Neural cell (in vitro differentiated cells): ENCODE measurements around the gene SPAG16. TPM values are rescaled to one million over a fixed set of nuclear protein-coding genes. Genes with fewer than 3 reads are reported as not detected.

ENCODE experiments used
- H2AFZ ChIP-seq: fragments of 200-600, 300-800 bp; sonication (generic), shearing (Covaris generic); 2 replicates; pipeline ENCODE4 v1.6.0; 2014; ENCODE audit warnings: low read depth, mild to moderate bottlenecking, antibody characterized with exemption, low read length, moderate library complexity
- H3F3A ChIP-seq: fragments of 200-600 bp; shearing (Covaris generic); 2 replicates; pipeline ENCODE4 v1.6.1; 2016; ENCODE audit warnings: mild to moderate bottlenecking, moderate library complexity, mixed read lengths, antibody characterized with exemption, low read length; ENCODE audit not compliant: insufficient read depth, poor library complexity, severe bottlenecking
- H3K27ac ChIP-seq: fragments of 200-600, 300-800 bp; sonication (generic), shearing (Covaris generic); 2 replicates; pipeline ENCODE4 v1.5.1; 2014; ENCODE audit warnings: mild to moderate bottlenecking, low read length, moderate library complexity
- H3K27me3 ChIP-seq: fragments of 300-800, 200-600 bp; sonication (generic), shearing (Covaris generic); 2 replicates; pipeline ENCODE4 v1.6.0; 2014; ENCODE audit warnings: mild to moderate bottlenecking, low read depth, low read length, moderate library complexity; ENCODE audit not compliant: insufficient read depth
- H3K36me3 ChIP-seq: fragments of 300-800, 200-600 bp; sonication (generic), shearing (Covaris generic); 2 replicates; pipeline ENCODE4 v1.5.1; 2014; ENCODE audit warnings: mild to moderate bottlenecking, antibody characterized with exemption, low read length, moderate library complexity; ENCODE audit not compliant: insufficient read depth
- H3K4me2 ChIP-seq: fragments of 300-800, 200-600 bp; sonication (generic), shearing (Covaris generic); 2 replicates; pipeline ENCODE4 v1.6.0; 2014; ENCODE audit warnings: mild to moderate bottlenecking, low read length
- H3K4me3 ChIP-seq: fragments of 300-800, 200-600 bp; sonication (generic), shearing (Covaris generic); 2 replicates; pipeline ENCODE4 v1.5.1; 2014; ENCODE audit warnings: mild to moderate bottlenecking, low read length, moderate library complexity
- H3K79me2 ChIP-seq: fragments of 200-600 bp; shearing (Covaris generic); replicated peaks from 2 replicates; pipeline ENCODE4 v1.6.0; 2014; ENCODE audit warnings: mild to moderate bottlenecking, low read length, moderate library complexity; ENCODE audit not compliant: insufficient read depth
- H3K9ac ChIP-seq: fragments of 300-800, 200-600 bp; sonication (generic), shearing (Covaris generic); 2 replicates; pipeline ENCODE4 v1.6.1; 2016; ENCODE audit warnings: mild to moderate bottlenecking, low read length, mixed read lengths
- H3K9me2 ChIP-seq: fragments of 200-600 bp; shearing (Covaris generic); 2 replicates; pipeline ENCODE4 v1.6.1; 2016; ENCODE audit warnings: mild to moderate bottlenecking, low read length, mixed read lengths; ENCODE audit not compliant: insufficient read depth
- H3K9me3 ChIP-seq: fragments of 200-600, 300-800 bp; sonication (generic), shearing (Covaris generic); 2 replicates; pipeline ENCODE4 v1.6.1; 2016; ENCODE audit warnings: mild to moderate bottlenecking, mixed run types, low read length, moderate library complexity, mixed read lengths
- H4K20me1 ChIP-seq: fragments of 200-600 bp; shearing (Covaris generic); 2 replicates; pipeline ENCODE4 v1.6.1; 2016; ENCODE audit warnings: mild to moderate bottlenecking, mixed run types; ENCODE audit not compliant: insufficient read depth
- CTCF ChIP-seq: fragments of 450-650 bp; IDR thresholded peaks from 2 replicates; pipeline ENCODE4 v1.5.1; 2014; ENCODE audit warnings: antibody characterized with exemption, mild to moderate bottlenecking, moderate library complexity; ENCODE audit not compliant: poor library complexity, severe bottlenecking
- EP300 ChIP-seq: fragments of 450-650 bp; conservative IDR thresholded peaks from 2 replicates; pipeline ENCODE4 v1.6.1; 2014; ENCODE audit warnings: antibody characterized with exemption, mild to moderate bottlenecking, moderate library complexity; ENCODE audit not compliant: poor library complexity, severe bottlenecking
- EZH2 ChIP-seq: fragments of 200-600, 300-800 bp; shearing (Covaris generic), sonication (generic); IDR thresholded peaks from 2 replicates; pipeline ENCODE4 v1.6.1; 2014; ENCODE audit warnings: antibody characterized with exemption, low read length, borderline replicate concordance, mild to moderate bottlenecking; ENCODE audit not compliant: insufficient read depth, poor library complexity, severe bottlenecking
- MXI1 ChIP-seq: fragments of 450-650 bp; conservative IDR thresholded peaks from 2 replicates; pipeline ENCODE4 v1.6.1; 2014; ENCODE audit warnings: antibody characterized with exemption, mild to moderate bottlenecking; ENCODE audit not compliant: poor library complexity, severe bottlenecking
- POLR2AphosphoS5 ChIP-seq: IDR thresholded peaks from 2 replicates; pipeline ENCODE4 v1.6.1; 2012
- RAD21 ChIP-seq: fragments of 450-650 bp; conservative IDR thresholded peaks from 2 replicates; pipeline ENCODE4 v1.6.1; 2014; ENCODE audit warnings: antibody characterized with exemption, mild to moderate bottlenecking, moderate library complexity
- REST ChIP-seq: IDR thresholded peaks from 2 replicates; pipeline ENCODE4 v1.6.1; 2012; ENCODE audit warnings: borderline replicate concordance
- SMC3 ChIP-seq: fragments of 450-650 bp; conservative IDR thresholded peaks from 2 replicates; pipeline ENCODE4 v1.6.1; 2014; ENCODE audit warnings: antibody characterized with exemption, mild to moderate bottlenecking, moderate library complexity; ENCODE audit not compliant: poor library complexity
- TAF1 ChIP-seq: IDR thresholded peaks from 2 replicates; pipeline ENCODE4 v1.6.1; 2012; ENCODE audit warnings: low read depth
- polyA plus RNA-seq: library from polyadenylated mRNA; depleted of rRNA; stranded (reverse); fragments of >200 nt; gene quantifications from 2 replicates; pipeline ENCODE4 v1.2.3, GENCODE V29; 2014

Gene SPAG16
- polyA plus RNA-seq, 1 donor from 2014 or later, result 75.4 TPM

- no peak overlapping the region for H3K9ac ChIP-seq
- no peak overlapping the region for H2AFZ ChIP-seq
- no peaks in the 10 kb centered on the region for H4K20me1 ChIP-seq
- TF ChIP-seq CTCF (no peak), RAD21 (no peak), MXI1 (no peak), TAF1 (no peak), EZH2 (no peak), SMC3 (no peak)
- no peak overlapping the region for H3K4me2 ChIP-seq
- H3F3A ChIP-seq, result no peaks in the 10 kb centered on the region
- no peaks in the 10 kb centered on the region for H3K36me3 ChIP-seq
- no peaks in the 10 kb centered on the region for H3K9me3 ChIP-seq
- no peaks in the 10 kb centered on the region for H3K9me2 ChIP-seq
- H3K4me3 ChIP-seq, result no peak overlapping the region
- no peaks in the 10 kb centered on the region for H3K27me3 ChIP-seq
- H3K27ac ChIP-seq, result no peak overlapping the region
- H3K79me2 ChIP-seq, result no peaks in the 10 kb centered on the region
Measured at GRCh38 chr2:214412679-214413078, 1128.4 kb downstream of the SPAG16 start.

GRCh38 chr2:214436470-214436869 is 1152.2 kb downstream of the SPAG16 start:
- Histone ChIP-seq H3K9ac (no peak overlapping the region), H3K9me3 (no peaks in the 10 kb centered on the region), H3K79me2 (no peaks in the 10 kb centered on the region), H4K20me1 (no peaks in the 10 kb centered on the region), H3K4me2 (no peak overlapping the region), H3F3A (no peaks in the 10 kb centered on the region), H2AFZ (no peak overlapping the region), H3K27me3 (no peaks in the 10 kb centered on the region), H3K36me3 (no peaks in the 10 kb centered on the region), H3K4me3 (no peak overlapping the region), H3K9me2 (no peaks in the 10 kb centered on the region), H3K27ac (no peak overlapping the region)
- TF ChIP-seq TAF1 (no peak), CTCF (no peak), EZH2 (no peak), RAD21 (no peak), POLR2AphosphoS5 (no peak), SMC3 (no peak), MXI1 (no peak), EP300 (no peak), REST (no peak)
